ENCODE data around the gene ERMARD.

The ERMARD gene

DNA sequence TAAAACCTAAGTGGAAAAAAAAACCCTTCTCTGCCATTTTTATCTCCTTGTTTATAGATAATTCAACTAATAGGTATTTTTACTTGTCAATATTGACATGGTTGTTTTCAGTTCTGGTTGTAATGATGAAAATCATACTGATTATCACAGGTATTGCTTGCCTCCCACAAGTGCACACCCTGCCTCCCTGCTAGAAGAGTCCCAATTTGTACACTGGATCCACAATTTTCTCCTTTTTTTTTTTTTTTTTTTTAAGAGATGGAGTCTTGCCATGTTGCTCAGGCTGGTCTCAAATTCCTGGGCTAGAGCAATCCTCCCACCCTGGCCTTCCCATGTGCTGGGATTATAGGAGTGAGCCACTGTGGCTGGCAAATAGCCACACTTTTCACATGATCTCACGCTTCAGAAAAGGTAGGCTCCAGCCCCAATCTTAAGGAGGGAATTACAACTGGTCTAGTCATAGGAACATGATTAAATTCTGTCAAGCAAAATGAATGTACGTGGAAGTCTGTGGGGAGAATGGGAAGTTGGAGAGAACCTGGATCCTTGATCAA is 12.4 kb upstream of the ERMARD start:
- TF ChIP-seq REST (IDR thresholded peaks at IDR 0.05; ENCODE audit: insufficient read depth in 1 of 2, low read depth in 2 of 2, low read length in 2 of 2), result no peak
- TF ChIP-seq SIN3A (IDR thresholded peaks at IDR 0.05; ENCODE audit: borderline replicate concordance, insufficient read depth, low read length), result no peak
- TF ChIP-seq TAF1 (IDR thresholded peaks at IDR 0.05; ENCODE audit: borderline replicate concordance, insufficient read depth, low read length), result no peak
- TF ChIP-seq POLR2AphosphoS5 (IDR thresholded peaks at IDR 0.05; ENCODE audit: low read depth, low read length), result no peak
- TF ChIP-seq FOXP2 (optimal IDR thresholded peaks at IDR 0.05; ENCODE audit: borderline replicate concordance, extremely low read depth, extremely low read length, insufficient read depth), result no peak

GRCh38 chr6:169741344-169741743 is 10.1 kb upstream of the ERMARD start:
- TF ChIP-seq SIN3A (IDR thresholded peaks at IDR 0.05; ENCODE audit: borderline replicate concordance, insufficient read depth, low read length), result no peak
- no peak for TF ChIP-seq POLR2AphosphoS5 (IDR thresholded peaks at IDR 0.05; ENCODE audit: low read depth, low read length)
- no peak for TF ChIP-seq TAF1 (IDR thresholded peaks at IDR 0.05; ENCODE audit: borderline replicate concordance, insufficient read depth, low read length)
- TF ChIP-seq FOXP2 (optimal IDR thresholded peaks at IDR 0.05; ENCODE audit: borderline replicate concordance, extremely low read depth, extremely low read length, insufficient read depth), result no peak
- TF ChIP-seq REST (IDR thresholded peaks at IDR 0.05; ENCODE audit: insufficient read depth in 1 of 2, low read depth in 2 of 2, low read length in 2 of 2), result no peak

DNA sequence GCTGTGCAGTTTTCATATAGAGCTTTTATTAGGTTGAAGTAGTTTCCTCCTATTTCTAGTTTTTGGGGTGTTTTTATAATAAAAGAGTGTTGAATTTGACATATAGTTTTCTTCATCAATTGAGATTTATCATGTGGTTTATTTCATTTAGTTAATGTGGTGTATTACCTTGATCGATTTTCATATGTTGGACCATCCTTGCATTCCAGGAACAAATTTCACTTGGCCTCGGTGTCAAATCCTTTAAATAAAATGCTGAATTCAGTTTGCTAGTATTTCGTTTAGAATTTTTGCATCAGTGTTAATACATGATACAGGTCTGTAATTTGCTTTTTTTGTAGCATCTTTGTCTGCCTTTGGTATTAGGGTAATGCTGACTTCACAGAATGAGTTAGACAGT is 6.0 kb upstream of the ERMARD start:
- TF ChIP-seq FOXP2 (optimal IDR thresholded peaks at IDR 0.05; ENCODE audit: borderline replicate concordance, extremely low read depth, extremely low read length, insufficient read depth) (no peak), SIN3A (IDR thresholded peaks at IDR 0.05; ENCODE audit: borderline replicate concordance, insufficient read depth, low read length) (no peak), POLR2AphosphoS5 (IDR thresholded peaks at IDR 0.05; ENCODE audit: low read depth, low read length) (no peak), REST (IDR thresholded peaks at IDR 0.05; ENCODE audit: insufficient read depth in 1 of 2, low read depth in 2 of 2, low read length in 2 of 2) (no peak), TAF1 (IDR thresholded peaks at IDR 0.05; ENCODE audit: borderline replicate concordance, insufficient read depth, low read length) (no peak)

GRCh38 chr6:169746556-169746955 is 4.9 kb upstream of the ERMARD start:
- TF ChIP-seq REST (IDR thresholded peaks at IDR 0.05; ENCODE audit: insufficient read depth in 1 of 2, low read depth in 2 of 2, low read length in 2 of 2) (no peak), FOXP2 (optimal IDR thresholded peaks at IDR 0.05; ENCODE audit: borderline replicate concordance, extremely low read depth, extremely low read length, insufficient read depth) (no peak), POLR2AphosphoS5 (IDR thresholded peaks at IDR 0.05; ENCODE audit: low read depth, low read length) (no peak), TAF1 (IDR thresholded peaks at IDR 0.05; ENCODE audit: borderline replicate concordance, insufficient read depth, low read length) (no peak), SIN3A (IDR thresholded peaks at IDR 0.05; ENCODE audit: borderline replicate concordance, insufficient read depth, low read length) (no peak)

Measured in PFSK-1 (cell line).